GM10266 (cell line): ENCODE results near the gene ACLY.
"Not testable (repeated sequence)": the region's sequence is repeated elsewhere in the genome, so short reads cannot be mapped to it uniquely, and the experiment has no call there.

Experiments used
- DNase-seq: peaks from one replicate; pipeline ENCODE4 v3.0.0; 2012; ENCODE audit errors: extremely low spot score
- TF ChIP-seq, protein P1 (sequence below): IDR thresholded peaks from 2 replicates; pipeline ENCODE4 v1.5.1; 2012; ENCODE audit warnings: mild to moderate bottlenecking, low read depth; ENCODE audit not compliant: control insufficient read depth, insufficient read depth; ENCODE audit errors: missing control alignments

ACLY gene

GRCh38 chr17:41863074-41863848 lies 55.5 kb downstream of the ACLY start:
- no peak for DNase-seq
- TF ChIP-seq, protein P1, sequence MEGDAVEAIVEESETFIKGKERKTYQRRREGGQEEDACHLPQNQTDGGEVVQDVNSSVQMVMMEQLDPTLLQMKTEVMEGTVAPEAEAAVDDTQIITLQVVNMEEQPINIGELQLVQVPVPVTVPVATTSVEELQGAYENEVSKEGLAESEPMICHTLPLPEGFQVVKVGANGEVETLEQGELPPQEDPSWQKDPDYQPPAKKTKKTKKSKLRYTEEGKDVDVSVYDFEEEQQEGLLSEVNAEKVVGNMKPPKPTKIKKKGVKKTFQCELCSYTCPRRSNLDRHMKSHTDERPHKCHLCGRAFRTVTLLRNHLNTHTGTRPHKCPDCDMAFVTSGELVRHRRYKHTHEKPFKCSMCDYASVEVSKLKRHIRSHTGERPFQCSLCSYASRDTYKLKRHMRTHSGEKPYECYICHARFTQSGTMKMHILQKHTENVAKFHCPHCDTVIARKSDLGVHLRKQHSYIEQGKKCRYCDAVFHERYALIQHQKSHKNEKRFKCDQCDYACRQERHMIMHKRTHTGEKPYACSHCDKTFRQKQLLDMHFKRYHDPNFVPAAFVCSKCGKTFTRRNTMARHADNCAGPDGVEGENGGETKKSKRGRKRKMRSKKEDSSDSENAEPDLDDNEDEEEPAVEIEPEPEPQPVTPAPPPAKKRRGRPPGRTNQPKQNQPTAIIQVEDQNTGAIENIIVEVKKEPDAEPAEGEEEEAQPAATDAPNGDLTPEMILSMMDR, result no peak

- DNase-seq, result no peak
- TF ChIP-seq, protein P1, result no peak
These were observed 58.4 kb downstream of the ACLY start for GRCh38 chr17:41860254-41860931.

DNA sequence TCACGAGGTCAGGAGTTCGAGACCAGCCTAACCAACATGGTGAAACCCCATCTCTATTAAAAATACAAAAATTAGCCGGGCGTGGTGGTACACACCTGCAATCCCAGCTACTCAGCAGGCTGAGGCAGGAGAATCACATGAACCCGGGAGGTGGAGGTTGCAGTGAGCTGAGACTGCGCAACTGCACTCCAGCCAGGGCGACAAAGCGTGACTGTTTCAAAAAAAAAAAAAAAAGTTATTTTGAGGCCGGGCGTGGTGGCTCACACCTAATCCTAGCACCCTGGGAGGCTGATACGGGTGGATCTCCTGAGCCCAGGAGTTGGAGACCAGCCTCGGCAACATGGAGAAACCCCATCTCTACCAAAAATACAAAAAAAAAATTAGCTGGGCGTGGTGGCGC lies 67.4 kb downstream of the ACLY start:
- DNase-seq, result not testable (repeated sequence)

DNA sequence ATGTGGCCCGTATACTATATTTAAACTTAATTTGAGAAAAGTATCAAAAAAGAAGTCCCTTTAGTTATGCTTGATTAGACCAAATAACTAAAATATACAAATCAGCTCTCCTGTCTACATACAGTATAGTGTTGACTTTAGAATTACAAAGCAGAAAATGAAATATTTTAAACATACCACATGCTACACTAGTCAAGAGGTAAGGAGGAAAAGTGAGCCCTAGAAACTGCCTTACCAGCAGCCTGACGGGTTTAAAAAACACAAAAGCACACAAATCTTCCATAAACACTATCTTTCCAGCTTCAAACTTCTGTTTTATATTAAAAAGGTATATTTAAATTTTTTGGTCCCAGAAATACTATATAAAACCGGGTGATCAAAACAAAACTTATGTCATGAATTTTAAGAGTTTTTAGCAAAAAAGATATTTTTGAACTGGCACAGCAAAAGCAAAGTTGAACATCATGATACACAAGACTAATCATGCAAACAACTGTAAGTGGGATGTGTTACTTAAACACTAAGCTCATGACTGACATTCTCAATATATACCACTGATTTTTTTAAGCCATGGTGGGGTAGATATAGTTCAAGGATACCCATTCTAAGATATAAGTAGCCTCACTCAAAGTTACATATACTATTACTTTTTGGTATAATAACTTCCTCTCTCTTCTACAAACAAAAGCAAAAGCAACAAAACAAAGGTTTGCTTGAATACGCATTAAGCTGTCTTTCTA lies 69.3 kb downstream of the ACLY start:
- TF ChIP-seq, protein P1, result no peak
- no peak for DNase-seq

DNA sequence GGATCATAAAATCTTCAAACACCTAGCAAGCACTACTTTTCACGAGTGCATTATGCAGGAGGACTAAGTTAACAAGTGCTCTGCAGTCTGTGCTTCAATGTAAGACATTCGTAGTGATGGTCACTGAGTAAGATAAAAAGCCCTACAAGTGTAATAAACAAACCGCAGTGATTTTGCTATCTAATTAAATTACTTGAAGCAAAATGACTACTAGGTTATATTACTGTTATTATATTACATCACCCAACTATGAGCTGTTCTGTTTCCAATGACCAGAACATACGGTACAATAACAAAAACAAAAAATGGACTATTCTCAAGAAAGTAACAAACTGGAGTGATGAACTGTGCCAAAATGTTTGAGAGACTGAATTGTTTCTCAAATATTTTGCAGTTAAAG lies 70.0 kb downstream of the ACLY start:
- TF ChIP-seq, protein P1, result no peak
- DNase-seq, result no peak

DNA sequence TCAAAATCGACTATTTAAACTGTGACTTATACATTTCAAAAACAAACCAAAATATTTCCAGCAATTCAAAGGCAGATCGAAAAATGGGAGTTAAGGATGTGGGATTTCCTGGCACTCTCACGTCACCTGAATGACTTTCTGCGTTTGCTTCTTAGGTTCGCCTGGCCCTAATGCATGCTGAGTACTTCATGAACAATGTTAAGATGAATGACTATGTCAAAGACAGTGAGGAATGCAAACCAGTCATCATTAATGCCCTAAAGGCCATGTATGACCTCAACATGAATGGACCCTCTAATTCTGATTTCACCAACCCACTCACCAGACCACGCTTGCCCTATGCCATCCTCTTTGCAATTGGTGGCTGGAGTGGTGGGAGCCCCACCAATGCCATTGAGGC lies 73.8 kb downstream of the ACLY start:
- no peak for DNase-seq
- TF ChIP-seq, protein P1, result no peak

DNA sequence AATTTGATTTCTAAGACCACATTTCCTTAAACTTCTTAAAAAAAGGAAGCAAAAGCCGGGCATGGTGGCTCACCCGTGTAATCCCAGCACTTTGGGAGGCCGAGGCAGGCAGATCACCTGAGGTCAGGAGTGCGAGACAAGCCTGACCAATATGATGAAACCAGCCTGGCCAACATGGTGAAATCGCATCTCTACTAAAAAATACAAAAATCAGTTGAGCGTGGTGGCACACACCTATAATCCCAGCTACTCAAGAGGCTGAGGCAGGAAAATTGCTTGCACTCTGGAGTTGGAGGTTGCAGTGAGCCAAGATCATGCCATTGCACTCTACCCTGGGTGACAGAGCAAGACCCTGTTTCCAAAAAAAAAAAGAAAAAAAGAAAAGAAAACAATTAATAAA lies 78.0 kb downstream of the ACLY start:
- not testable (repeated sequence) for DNase-seq

DNA sequence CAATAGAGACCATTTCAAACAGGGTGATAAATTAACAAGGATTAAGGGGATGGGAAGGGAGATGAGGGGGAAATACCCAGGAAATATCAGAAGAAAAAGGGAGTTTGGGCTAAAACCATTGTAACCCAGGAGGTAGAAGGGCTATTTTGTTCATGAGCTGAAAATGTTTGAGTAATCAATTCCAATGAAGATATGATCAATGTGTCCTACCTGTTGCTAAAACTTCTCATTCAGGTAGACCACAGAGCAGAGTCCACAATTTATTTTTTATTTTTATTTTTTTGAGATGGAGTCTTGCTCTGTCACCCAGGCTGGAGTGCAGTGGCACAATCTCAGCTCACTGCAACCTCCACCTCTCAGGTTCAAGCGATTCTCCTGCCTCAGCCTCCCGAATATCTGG lies 79.3 kb downstream of the ACLY start:
- DNase-seq, result not testable (repeated sequence)
